ENCODE results near the gene UNKL.

The UNKL gene

DNA sequence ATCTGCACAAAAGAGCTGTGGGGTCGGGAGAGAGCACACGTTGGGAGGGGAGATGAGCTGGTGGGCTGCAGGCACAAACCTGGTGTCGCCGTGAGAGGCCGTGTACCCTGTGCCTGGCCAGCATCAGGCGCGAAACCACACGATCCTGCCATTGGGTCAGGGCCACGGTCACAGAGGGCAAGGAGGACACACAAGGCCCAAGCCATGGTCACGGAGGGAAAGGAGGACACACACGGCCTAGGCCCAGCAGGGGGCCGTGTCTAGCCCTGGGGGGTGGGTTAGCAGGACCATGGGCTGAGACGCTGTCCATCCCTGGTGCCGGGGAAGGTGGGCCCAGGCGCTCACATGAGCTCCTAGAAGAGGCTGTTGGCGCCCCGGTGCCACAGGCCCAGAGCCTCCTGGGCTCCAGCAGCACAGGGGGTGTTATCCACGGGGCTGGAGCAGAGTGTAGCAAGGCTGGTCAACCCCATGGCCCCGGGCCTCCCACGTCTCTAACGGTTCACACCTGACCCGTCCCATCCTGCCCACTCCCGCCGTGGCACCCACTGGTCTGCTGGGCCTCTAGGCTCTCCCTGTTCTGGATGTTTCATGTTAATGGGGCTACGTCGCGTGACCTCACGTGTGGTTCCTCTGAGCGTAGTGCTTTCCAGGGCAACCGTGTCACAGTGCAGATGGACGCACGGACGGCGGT is 37.3 kb upstream of the UNKL start:
- no peak for DNase-seq
- TF ChIP-seq POLR2A (IDR thresholded peaks at IDR 0.05; ENCODE audit: low read length) (no peak), GATA1 (IDR thresholded peaks at IDR 0.05; ENCODE audit: low read depth, low read length) (no peak)

- TF ChIP-seq POLR2A (IDR thresholded peaks at IDR 0.05; ENCODE audit: low read length) (no peak), GATA1 (IDR thresholded peaks at IDR 0.05; ENCODE audit: low read depth, low read length) (no peak)
- no peak for DNase-seq
Observed at GRCh38 chr16:1450841-1451240, 36.3 kb upstream of the UNKL start.

DNA sequence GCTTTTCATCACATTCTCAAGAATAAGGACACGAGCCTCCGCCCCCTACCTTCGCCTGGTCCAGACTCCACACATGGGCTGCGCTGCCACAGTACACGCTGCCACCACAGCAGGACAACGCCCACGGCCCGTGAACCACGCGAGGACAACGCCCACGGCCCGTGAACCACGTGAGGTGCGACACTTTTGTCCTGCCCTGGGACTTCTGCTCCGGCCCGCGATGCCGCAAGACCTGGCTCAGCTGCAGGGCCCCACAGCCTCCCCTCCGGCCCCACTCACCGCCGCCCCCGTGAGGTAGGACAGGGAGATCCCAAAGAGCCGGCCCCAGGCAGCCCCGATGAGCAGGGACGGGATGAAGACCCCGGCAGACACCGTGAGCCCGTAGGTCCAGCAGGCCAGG is 35.7 kb upstream of the UNKL start:
- TF ChIP-seq GATA1 (IDR thresholded peaks at IDR 0.05; ENCODE audit: low read depth, low read length) (no peak), POLR2A (IDR thresholded peaks at IDR 0.05; ENCODE audit: low read length) (no peak)
- DNase-seq: no peak

DNA sequence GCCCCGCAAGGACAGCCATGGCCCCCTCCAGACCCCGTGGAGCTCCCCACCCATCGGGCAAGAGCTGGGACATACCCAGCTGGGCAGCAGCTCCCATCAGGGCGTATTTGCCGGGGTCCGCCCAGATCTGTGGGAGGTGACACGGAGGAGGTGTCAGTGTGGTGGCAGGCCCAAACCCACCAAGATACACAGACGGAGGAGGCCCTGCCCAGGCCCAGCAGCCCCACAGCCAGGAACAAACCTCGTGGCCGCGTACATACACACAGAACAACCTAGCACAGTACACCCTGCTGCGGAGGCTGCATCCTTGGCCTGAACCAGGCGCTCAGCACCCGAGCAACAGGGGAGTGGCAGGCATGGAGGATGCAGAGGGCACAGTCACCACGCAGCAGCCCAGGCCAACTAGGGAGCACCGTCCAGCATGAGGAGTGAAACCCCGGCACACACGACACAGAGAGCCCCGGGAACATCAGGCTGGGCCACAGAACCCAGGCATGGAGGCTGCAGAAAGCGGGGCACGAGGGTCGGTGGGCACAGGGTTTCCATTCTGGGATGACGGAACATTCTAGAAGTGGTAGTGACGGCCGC is 34.8 kb upstream of the UNKL start:
- no peak for DNase-seq
- no peak for TF ChIP-seq GATA1 (IDR thresholded peaks at IDR 0.05; ENCODE audit: low read depth, low read length)
- TF ChIP-seq POLR2A (IDR thresholded peaks at IDR 0.05; ENCODE audit: low read length): no peak

- TF ChIP-seq POLR2A (IDR thresholded peaks at IDR 0.05; ENCODE audit: low read length) (no peak), GATA1 (IDR thresholded peaks at IDR 0.05; ENCODE audit: low read depth, low read length) (no peak)
- DNase-seq: no peak
Observed at GRCh38 chr16:1448536-1449116, 34.1 kb upstream of the UNKL start.

GRCh38 chr16:1447965-1448364 is 33.5 kb upstream of the UNKL start:
- DNase-seq: no peak
- no peak for TF ChIP-seq GATA1 (IDR thresholded peaks at IDR 0.05; ENCODE audit: low read depth, low read length)
- TF ChIP-seq POLR2A (IDR thresholded peaks at IDR 0.05; ENCODE audit: low read length): no peak

- no peak for DNase-seq
- no peak for TF ChIP-seq GATA1 (IDR thresholded peaks at IDR 0.05; ENCODE audit: low read depth, low read length)
- no peak for TF ChIP-seq POLR2A (IDR thresholded peaks at IDR 0.05; ENCODE audit: low read length)
Observed at GRCh38 chr16:1446296-1447080, 32.0 kb upstream of the UNKL start.

DNA sequence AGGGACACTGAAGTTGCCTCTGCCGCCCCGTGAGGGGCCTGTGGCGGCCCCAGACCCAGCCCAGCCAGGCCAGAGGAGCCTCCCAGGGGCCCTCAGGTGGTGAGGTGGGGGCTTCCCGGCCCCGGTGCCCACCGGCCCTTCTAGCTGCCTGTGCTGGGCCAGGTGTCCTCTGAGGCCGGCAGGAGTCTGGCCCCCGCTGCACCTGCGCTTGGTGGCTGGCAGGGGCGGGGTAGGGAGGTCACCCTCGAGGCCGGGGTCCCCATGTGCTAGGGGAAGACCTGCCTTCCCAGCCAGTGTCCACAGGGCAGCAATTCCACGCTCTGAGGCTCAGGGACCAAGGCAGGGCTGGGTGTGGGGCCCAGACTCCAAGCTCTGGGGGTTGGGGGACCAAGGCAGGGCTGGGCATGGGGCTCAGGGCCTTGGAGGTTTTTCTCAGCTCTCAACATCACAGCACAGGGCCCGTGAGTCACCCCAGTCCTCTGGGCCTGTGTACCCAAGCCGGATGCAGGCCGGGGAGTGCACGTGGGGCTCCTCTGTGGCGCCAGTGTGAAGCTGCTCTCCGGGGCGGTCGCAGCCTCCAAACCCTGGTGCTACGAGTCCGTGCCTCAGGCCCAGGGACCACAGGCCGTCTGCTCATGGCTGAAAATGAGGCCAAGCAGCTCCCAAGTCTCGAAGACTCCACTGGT is 31.2 kb upstream of the UNKL start:
- no peak for DNase-seq
- TF ChIP-seq GATA1 (IDR thresholded peaks at IDR 0.05; ENCODE audit: low read depth, low read length) (no peak), POLR2A (IDR thresholded peaks at IDR 0.05; ENCODE audit: low read length) (no peak)

- no peak for DNase-seq
- TF ChIP-seq GATA1 (IDR thresholded peaks at IDR 0.05; ENCODE audit: low read depth, low read length) (no peak), POLR2A (IDR thresholded peaks at IDR 0.05; ENCODE audit: low read length) (no peak)
Observed at GRCh38 chr16:1444730-1445517, 30.4 kb upstream of the UNKL start.

DNA sequence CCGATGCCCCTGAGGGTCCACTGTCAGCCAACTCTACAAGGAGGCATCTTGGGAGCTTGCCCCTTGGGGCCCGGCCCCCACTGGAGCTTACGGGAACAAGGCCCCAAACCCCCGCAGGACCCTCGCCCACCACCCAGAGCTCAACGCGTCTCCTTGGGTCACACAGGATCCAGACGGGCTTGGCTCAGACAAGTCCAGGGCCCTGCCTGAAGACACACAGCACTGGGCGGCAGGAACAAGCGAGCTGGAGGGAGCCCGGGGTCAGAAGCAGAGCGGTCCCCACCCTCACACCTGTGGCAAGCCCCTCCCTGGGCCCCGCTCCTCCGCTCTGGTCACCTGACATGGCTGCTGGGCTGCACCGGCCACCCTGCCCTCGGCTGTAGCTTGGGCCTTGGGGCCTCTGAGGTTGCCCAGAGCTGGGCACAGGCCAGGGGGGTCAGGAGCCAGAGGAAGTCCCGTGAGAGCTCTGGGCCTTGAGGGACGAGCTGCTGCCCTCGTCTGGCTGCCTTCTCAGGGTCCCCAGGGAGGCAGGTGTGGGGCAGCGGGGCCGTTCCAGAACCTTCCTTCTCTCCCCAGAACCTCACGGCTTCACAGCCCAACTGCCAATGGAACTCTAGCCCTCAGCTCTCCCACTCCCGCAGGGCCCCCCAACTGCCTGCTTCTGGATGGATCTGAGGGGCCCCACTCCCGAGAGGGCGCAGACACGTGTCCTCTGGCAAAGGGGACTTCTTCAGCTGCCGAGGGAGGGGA is 29.7 kb upstream of the UNKL start, which contains the start of gene CCDC154:
TSS of gene CCDC154 (minus strand) at position 577 of the 750 bp plus-strand sequence. CDS start at position 343, 234 bp downstream.
- TF ChIP-seq POLR2A (IDR thresholded peaks at IDR 0.05; ENCODE audit: low read length): no peak
- TF ChIP-seq GATA1 (IDR thresholded peaks at IDR 0.05; ENCODE audit: low read depth, low read length): no peak
- DNase-seq: no peak

- TF ChIP-seq POLR2A (IDR thresholded peaks at IDR 0.05; ENCODE audit: low read length) (no peak), GATA1 (IDR thresholded peaks at IDR 0.05; ENCODE audit: low read depth, low read length) (no peak)
Observed at GRCh38 chr16:1443403-1443973, 29.0 kb upstream of the UNKL start.

GRCh38 chr16:1442697-1443096 is 28.2 kb upstream of the UNKL start:
- DNase-seq: no peak
- no peak for TF ChIP-seq GATA1 (IDR thresholded peaks at IDR 0.05; ENCODE audit: low read depth, low read length)
- no peak for TF ChIP-seq POLR2A (IDR thresholded peaks at IDR 0.05; ENCODE audit: low read length)

More at GRCh38 chr16:1443403-1443973, 29.0 kb upstream of the UNKL start:
- DNase-seq: no peak
